NCI-H2227 (cell line): ENCODE measurements around the gene ETS1.

ENCODE experiments used
- DNase-seq: peaks from one replicate; lab custom pipeline; 2025; ENCODE audit not compliant: unreplicated experiment; lab: John Stamatoyannopoulos, UW

Gene ETS1

DNA sequence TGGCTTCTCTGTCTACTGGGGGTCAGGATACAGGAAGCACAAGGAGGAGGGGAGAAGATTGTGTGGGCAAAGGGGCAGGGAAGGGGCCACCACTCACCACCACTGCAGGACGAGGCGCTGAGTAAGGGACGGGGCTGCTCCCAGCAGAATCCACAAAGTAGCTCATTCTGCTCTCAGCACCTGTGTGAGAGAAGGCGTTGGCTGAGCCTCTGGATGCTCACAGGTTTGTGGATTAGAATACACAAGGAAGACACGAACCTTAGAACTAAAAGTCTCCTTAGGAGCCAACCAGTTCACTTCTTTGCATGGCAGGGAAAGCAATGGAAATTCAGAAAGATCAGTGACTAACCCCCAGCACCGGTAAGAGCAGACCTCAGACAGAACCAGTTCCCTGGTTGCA lies 14.4 kb downstream of the ETS1 start:
- no peak for DNase-seq

DNA sequence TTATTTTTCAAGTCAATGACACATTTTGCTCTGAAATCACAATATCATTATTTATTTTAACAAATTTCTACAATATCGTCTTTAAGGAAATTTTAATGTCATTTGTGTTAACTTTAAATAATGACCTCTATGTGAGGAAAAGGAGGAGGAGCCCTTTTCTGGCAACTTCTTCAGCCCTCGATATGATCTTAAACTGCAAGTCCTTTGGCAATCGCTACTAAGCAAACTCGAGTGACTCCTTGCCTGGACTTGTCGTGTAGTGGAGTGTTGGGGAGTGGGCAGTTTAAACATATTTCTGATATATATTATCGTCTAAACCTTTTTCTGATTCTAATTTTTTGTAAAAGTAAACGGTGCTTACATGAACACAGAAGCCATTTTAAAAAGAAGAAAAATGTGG lies 16.7 kb downstream of the ETS1 start:
- no peak for DNase-seq

DNA sequence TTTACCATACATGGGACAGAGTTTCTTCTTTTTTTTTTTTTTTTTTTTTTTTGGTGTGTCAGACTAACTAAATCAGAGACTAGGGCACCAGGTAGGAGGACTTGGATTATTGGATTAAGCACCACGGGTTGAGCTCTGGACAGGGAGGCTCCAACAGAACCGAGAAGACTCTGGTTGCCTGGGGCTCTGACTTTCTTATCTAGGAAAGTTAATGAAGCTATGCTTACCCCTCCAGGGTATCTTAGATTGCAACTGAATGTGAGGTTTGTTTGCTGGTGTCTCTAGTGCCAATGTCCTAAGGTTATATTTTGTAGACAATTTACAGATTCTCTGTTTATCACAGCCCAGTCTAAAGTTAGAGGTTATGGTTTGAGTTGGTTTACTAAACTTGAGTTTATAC lies 18.1 kb downstream of the ETS1 start:
- DNase-seq = no peak

DNA sequence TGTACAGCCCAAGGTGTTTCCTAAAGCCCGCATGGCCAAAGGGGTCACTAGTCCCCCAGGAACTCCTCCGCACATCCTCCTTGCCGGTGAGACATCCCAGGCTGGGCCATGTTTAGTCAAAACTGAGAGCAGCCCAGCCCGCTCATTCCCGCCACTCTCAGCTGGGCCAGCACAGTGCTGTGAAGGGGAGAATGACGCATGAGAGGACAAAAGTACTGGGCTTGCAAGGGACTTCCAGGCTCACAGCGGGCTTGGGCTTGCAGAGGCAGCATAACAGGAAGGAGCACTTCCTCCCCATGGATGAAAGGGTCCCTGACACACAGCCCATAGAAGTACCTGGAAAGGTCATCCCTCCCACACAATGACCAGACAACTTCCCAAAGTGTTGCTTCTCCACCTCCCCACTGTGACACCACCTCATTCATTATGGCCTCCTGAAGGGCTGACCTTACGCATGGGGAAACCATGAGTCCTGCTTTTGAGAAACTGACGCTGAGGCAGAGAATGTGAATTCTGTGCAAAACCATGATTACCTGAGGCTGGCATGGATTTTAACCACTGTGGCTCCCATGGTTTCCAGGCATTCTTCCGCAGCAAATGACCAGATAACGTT lies 19.1 kb downstream of the ETS1 start:
- no peak for DNase-seq

DNA sequence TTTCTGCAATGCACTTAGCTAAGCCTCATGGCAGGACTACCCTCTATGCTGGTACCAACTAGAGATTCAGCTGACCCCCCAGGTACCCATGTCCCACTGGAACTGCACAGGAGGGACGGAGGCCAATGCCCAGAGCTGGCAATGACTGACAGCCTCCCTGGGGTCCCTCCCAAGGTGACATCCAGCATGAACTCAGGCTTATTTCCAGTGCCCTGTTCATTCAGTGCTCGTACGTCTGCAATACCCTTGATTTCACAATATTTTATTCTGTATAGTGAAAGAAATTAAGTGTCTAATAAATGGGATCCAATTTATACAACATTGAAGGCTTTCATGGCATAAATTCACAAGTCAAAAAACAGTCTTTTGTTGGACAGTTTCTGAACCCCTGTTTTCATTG lies 20.2 kb downstream of the ETS1 start:
- DNase-seq = no peak

DNA sequence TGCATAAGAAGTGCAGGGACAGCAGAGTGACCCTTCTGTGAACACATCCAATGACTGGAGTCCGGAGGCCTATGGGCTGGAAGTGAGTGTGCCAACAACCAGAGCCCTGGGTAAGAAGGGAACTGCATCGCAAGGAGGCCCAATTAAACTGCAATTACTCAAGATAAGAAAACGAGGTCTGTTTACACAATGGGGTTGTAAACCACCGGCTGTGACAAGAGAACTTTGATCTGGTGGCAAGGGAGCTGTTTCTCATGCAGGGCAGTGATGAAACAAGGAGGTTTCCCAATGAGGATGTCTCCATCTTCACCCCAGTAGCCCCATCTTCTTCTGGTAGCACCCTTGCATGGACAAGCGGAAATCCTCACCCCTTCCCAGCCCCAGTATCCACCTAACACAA lies 21.5 kb downstream of the ETS1 start:
- DNase-seq = no peak

DNA sequence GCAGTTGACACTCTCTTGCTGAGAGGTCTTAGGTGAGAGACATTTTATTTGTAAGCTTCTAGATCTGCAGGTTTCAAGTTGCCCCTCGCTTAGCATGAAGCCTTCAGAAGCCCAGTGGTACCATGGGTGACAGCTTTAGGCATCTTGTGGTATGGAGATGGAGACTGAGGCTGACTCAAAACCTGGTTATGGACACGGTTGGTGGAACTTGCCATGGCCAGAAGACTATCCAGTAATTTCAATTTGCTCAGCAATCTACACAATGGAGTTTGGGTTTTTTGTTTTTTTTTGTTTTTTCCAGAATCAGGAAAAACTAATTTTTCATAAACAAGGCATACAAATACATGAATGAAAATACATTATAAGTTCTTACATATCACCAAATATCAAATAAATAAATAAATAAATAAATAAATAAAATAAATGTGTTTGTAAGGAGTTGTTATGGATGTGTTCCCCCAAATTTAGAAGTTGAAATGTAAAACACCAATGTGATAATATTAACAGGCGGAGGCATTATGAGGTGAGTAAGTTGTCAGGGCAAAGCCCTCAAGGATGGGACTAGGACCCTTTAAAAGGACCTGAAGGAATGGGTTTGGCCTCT lies 22.6 kb downstream of the ETS1 start:
- DNase-seq = no peak

DNA sequence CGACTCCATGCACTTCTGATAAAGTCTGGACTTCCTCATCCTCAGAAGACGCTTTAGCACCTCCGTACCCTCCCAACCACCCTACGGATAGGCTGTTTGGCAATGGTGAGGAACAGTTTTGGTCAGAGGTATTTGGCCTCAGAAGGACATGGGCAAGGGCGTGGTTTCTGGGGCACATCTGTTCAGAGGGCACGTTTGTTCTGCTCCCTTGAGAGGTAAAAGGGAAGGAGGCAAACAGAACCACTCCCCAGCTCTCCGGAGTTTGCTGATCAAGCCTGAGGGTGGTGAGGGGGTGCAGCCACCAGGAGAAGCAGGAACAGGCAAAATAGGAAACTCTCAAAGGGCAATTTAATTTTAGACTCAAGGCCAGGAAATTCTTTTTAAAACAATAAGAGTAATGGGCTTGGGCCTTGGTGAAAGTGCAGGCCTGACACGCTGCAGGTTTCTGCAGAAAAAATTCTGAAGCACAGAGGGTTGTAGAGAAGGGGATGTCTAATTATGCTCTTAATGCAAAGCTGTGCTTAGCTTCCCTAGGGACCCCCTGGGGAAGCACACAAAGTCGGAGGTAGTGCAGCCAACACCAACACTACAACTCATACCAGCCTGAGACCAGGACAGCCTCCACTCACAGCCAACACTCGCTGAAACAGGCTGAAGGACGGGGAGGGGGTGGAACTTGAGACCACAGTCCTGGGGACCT lies 23.3 kb downstream of the ETS1 start:
- no peak for DNase-seq

DNA sequence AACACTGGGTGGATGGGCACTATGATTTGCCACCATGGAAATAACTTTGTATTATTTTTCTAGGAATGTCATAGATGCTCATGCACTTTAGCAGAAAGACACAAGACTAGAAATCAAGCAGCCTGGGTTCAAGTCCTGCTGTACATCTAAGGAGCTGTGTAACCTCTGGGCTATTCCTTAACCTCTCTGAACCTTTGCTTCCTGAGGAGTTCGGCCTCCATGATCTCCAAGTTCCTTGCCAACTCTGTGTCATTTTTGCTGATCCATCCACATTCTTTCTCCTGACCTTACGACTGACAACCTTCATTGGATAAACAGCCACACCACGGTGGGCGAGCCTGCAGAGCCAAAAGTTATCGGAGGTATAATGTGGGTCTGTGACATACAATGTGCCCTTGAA lies 24.1 kb downstream of the ETS1 start:
- no peak for DNase-seq

DNA sequence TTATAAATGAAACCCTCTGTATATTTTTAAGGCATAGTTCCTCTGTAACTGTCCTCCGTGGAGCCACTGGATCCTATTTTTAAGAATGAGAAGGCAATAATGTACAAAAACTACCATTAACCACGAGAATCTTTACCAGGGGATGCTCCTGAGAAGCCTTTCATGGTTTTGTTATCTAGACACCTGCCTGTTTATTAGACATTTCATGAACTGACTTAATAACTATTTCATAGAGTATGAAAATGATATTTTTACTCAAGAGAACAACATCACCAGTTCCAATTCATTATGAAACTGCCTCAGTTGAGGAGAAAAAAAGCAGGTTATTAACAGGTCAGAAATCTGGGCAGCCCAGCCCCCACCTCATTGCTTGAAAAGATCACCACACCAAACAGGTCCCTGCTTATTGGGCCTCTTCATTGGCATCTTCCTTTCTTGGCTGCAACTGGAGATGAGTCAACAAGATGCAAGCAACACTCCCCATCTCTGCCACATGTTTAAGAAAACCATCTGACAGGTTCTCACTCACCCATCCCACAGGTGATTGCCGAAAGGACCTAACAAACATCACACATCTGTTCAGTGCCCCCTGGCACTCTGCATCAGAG lies 27.8 kb downstream of the ETS1 start:
- DNase-seq = no peak

DNA sequence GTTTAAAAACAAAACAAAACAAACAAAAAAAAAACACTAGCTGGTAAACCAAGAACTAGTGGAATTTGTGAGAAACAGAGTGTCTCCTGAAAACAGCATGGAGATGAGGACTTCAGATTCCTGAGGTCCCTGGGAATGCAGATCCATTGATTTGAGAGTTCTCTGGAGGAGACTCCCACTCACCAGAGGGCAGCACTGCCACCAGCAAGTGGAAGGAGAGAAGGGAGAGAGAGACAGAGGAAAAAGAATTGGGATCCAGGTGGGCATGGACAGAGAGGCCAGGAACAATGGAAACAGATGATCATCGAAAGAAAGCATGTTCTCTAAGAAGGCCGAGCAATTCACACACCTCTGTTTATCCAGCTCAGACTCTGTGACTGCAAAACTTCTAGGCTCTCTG lies 31.8 kb downstream of the ETS1 start:
- no peak for DNase-seq

DNA sequence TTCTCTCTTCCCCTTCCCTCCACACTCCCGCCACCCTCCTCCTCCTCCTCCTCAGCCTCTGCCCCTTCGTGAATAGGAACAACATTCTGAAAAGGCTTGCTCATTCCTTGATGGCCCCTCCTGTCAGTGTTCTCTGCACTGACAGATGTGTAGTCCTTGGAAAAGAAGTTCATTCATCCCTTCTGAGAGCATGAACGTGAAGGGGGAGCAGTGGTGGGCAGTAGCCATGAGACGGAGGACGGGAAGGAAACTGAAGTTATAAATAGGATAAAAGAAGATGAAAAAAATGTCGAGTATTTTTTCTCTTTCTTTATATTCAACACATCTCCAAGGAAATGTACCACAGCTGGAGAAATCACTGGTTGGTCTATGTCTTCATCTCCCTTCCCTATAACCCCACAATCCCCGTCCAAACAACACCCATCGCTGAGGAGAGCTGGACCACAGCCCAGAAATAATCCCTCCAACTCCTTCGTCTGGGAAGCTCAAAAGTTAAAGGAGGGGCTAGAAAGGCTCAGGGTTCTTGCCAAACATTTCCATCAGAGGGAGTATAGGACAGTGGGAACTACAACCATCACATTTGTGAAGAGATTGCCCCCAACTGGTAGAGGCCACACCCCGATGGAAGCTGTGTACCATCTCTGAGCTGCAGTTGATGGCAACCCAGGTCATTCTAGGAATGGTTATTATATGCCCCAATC lies 33.5 kb downstream of the ETS1 start:
- DNase-seq = no peak

DNA sequence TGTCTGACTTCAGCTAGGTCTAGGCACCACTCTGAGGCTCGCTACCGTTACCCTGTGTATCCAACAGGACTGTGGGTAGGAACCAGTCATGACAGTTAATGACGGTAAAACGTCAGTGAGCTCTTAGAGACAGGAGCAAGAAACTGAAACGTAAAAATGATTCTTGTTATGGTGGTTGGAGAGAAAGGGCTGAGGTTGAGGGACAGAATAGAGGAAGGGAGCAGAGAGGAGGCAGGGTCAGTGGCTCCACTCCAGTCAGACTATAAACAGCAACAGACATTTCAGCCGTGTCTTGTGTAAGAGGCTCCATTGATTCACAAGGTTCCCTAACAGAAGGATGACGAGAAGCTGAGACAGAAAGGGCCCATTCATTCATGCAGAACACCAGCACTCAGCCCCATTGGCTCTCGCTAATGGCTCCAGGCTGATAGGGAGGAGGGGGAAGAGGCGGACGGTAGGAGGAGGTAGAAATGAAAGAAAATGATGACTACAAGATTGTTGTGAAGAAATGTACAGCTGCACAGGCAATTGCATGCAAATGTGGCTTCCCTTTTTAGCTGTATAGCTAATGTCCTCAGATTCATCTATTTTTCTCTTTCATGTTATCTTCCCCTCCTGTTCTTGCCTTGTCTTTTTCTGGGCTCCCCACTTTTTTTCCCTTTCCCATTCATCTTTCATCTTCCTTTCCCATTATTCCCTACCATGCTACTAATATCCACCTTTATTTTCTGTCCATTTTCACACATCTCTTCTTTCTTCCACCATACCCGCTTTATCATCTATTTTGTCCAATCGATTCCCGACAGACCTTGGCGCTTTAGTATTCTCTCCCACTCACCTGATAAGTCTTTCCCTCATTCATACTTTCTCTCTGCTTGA lies 34.3 kb downstream of the ETS1 start:
- no peak for DNase-seq

DNA sequence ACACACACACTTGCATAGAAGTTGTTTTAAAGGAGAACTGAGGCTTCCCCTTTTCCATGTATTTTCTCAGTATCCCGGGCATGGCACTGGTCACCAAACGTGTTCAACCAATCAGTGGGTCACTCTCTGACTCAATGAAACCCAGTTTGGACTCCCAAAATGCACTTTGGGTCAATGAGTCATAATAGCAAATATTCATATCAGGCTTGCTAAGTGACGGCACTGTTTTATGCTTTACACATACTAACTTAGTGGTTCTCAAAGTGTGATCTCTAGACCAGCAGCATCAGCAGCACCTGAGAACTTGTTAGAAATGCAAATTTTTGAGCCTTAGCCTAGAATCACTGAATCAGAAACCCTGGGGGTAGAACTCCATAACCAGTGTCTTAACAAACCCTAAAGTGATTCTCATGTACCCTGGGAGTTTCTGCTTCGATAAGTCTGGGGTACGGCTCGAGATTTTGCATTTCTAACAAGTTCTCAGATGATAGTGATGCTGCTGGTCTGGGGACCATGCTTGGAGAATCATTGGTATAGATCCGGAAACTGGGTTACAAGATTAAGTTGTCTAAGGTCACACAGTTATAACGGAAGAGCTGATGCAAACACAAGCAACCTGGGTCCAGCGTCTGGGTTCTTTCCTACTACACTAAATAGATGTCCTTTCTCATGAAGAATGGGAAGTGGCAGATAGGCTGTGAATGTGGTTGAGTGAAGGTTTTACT lies 35.6 kb downstream of the ETS1 start:
- DNase-seq = no peak

DNA sequence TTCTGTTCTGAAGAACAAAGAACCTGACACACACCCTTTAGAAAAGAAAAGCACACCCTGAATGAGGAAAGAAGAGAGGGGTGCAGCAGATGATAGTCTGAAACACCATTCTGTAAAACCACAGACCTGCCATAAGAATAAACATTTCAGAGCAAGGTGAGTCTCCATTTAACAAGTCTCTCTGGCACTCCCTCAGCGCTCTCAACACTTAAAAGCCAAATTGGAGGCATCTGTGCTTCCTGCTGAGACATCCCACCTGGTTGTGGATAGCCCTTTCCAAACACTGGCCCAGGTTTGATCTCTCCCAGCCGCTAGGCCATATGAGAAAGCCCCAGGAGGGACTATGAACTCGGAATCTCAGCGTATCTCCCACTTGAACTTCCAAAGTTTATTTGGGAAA lies 36.3 kb downstream of the ETS1 start:
- DNase-seq = no peak

DNA sequence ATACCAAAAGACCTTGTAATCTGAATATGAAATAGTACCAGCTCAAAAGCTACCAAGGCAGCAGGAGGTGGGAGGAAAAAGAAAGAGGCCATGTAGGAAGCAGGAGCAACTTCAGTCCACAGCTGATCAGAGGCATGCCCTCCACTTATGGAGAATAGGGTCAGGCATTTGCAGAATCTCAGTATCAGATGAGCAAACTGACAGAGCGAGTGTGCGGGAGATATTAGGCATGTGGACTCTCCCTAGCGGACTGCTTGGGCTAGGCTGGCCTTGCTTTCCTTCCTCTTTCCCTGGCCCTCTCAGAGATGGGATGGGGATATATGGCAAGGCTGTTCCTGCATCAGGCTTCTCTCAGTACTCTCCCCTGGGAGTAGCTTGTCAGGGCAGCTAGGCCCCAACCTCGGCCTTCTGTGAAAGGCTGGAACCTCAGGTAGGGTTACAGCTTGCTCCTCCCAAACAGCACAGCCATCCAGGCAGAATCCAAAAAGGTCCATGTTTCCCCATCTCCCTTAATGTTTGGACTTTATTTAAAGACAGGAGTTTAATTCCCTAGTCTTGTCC lies 37.0 kb downstream of the ETS1 start:
- DNase-seq = no peak

DNA sequence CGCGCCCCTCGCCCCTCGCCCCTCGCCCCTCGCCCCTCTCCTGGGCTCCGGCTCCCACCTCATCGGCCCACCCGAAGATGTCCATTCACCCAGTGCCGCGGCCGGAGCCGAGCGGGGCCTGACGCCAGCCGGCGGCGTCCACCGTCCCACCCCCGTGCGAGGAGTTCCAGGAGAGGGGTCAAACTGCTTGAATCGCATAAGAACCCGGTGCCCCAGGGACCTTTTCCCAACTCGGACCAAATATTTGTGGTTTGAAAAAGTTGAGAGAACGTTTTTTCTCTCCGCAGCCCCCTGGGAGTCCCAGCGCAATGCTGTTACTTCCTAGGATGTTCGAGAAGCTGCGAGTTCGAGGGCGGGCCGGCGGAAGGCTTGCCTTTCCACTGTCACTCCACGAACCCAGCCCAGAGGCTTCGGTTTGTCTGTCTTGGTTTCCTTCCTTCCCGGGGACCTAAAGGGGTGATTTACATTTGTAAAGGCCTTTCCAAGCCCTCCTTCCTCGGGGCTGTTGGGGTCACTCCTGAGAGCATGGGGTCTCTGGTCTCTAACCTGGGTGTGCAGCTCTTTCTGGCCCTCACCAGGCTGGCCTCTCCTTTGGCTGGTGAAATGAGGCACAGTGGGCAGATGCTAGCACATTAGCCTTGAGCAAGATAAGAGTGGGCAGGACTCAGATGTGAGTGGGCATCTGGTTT lies 38.0 kb downstream of the ETS1 start:
- DNase-seq = no peak

DNA sequence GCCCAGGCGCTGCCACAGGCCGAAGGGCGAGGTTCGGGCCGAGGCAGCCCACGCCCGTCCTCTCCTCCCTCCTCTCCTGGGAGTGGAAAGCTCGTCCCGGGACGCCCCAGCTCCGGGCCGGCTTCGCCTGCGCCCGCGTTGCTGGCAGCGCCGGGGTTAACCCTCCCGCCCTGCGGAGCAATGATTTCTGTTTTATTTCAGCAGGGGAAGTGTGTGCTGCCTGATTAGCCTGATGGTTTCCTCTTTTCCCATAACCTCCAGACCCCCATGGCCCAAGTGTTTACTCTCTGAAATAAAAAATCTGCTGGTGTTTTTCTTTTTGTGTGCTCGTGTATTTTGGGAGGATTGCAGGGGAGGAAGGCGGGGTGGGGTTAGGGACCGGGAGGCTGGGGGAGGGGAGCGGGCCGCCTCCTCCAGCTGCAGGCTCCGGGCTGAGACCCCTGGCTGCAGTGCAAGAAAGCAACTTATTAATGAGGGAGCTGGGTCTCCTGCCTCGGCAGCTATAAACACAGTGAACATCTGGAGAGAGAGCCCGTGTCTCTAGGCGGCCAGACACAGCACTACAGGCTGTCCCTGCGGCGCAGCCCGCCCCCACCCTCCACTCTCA lies 38.6 kb downstream of the ETS1 start:
- DNase-seq = no peak
